ENCODE measurements around the gene SYT17. TPM values are rescaled to one million over a fixed set of nuclear protein-coding genes. Genes with fewer than 3 reads are reported as not detected.

Gene SYT17
- polyA plus RNA-seq, 3 donors = 1.7 to 11.6 (median 2.1) TPM

GRCh38 chr16:19282101-19282500 is 114.1 kb downstream of the SYT17 start:
- 54 to 83% (median 74%) methylated on average over 3 of the region's 3 CpGs for WGBS, 3 donors
- no peak overlapping the region for H3K27ac ChIP-seq (ENCODE audit: low read depth, low read length)

- no peak overlapping the region for H3K27ac ChIP-seq (ENCODE audit: low read depth, low read length)
- WGBS, 3 donors = 76 to 92% (median 87%) methylated on average over 2 of the region's 2 CpGs
These were observed 115.6 kb downstream of the SYT17 start for GRCh38 chr16:19283637-19284036.

- WGBS, 3 donors = 17 to 65% (median 56%) methylated on average over 1 of the region's 1 CpG
- H3K27ac ChIP-seq (ENCODE audit: low read depth, low read length) = no peak overlapping the region
These were observed 116.2 kb downstream of the SYT17 start for GRCh38 chr16:19284207-19284606.

- no peak within 1 kb of the TSS for H3K27ac ChIP-seq (ENCODE audit: low read depth, low read length)
- 70 to 80% (median 78%) methylated on average over 2 of the region's 2 CpGs for WGBS, 3 donors
These were observed 117.4 kb downstream of the SYT17 start, which contains the start of gene CLEC19A for GRCh38 chr16:19285431-19285830. Gene CLEC19A, plus strand, starts transcription at chr16:19285731. Its CDS starts 121 bp downstream, at chr16:19285852.

GRCh38 chr16:19286827-19287226 is 118.8 kb downstream of the SYT17 start:
- no peak overlapping the region for H3K27ac ChIP-seq (ENCODE audit: low read depth, low read length)
- 83 to 85% (median 84%) methylated on average over 2 of the region's 2 CpGs for WGBS, 3 donors

- no peak overlapping the region for H3K27ac ChIP-seq (ENCODE audit: low read depth, low read length)
- 78 to 84% (median 83%) methylated on average over 4 of the region's 4 CpGs for WGBS, 3 donors
These were observed 119.2 kb downstream of the SYT17 start for GRCh38 chr16:19287241-19287640.

- H3K27ac ChIP-seq (ENCODE audit: low read depth, low read length) = no peak overlapping the region
- WGBS, 3 donors = 75 to 90% (median 79%) methylated on average over 7 of the region's 7 CpGs
These were observed 121.1 kb downstream of the SYT17 start for GRCh38 chr16:19288872-19289799.

GRCh38 chr16:19289811-19290485 is 121.9 kb downstream of the SYT17 start:
- 40 to 55% (median 53%) methylated on average over 7 of the region's 7 CpGs for WGBS, 3 donors
- H3K27ac ChIP-seq (ENCODE audit: low read depth, low read length) = no peak overlapping the region

- H3K27ac ChIP-seq (ENCODE audit: low read depth, low read length) = no peak overlapping the region
- 76 to 90% (median 84%) methylated on average over 2 of the region's 2 CpGs for WGBS, 3 donors
These were observed 122.8 kb downstream of the SYT17 start for GRCh38 chr16:19290860-19291259.

GRCh38 chr16:19291475-19291874 is 123.4 kb downstream of the SYT17 start:
- WGBS, 3 donors = 21 to 45% (median 44%) methylated on average over 4 of the region's 4 CpGs

GRCh38 chr16:19292186-19292585 is 124.1 kb downstream of the SYT17 start:
- WGBS, 3 donors = 52 to 72% (median 58%) methylated on average over 5 of the region's 5 CpGs
- no peak overlapping the region for H3K27ac ChIP-seq (ENCODE audit: low read depth, low read length)

More at GRCh38 chr16:19291475-19291874, 123.4 kb downstream of the SYT17 start:
- no peak overlapping the region for H3K27ac ChIP-seq (ENCODE audit: low read depth, low read length)

GRCh38 chr16:19294156-19294649 is 126.2 kb downstream of the SYT17 start:
- no peak overlapping the region for H3K27ac ChIP-seq (ENCODE audit: low read depth, low read length)
- WGBS, 3 donors = 5 to 7% (median 7%) methylated on average over 5 of the region's 5 CpGs

- 39 to 49% (median 41%) methylated on average over 2 of the region's 2 CpGs for WGBS, 3 donors
- no peak overlapping the region for H3K27ac ChIP-seq (ENCODE audit: low read depth, low read length)
These were observed 127.4 kb downstream of the SYT17 start for GRCh38 chr16:19295393-19295792.

GRCh38 chr16:19297454-19297853 is 129.4 kb downstream of the SYT17 start:
- no peak overlapping the region for H3K27ac ChIP-seq (ENCODE audit: low read depth, low read length)
- WGBS, 3 donors = 78 to 91% (median 85%) methylated on average over 1 of the region's 1 CpG

- 27 to 61% (median 44%) methylated on average over 2 of the region's 2 CpGs for WGBS, 3 donors
- H3K27ac ChIP-seq (ENCODE audit: low read depth, low read length) = no peak overlapping the region
These were observed 131.5 kb downstream of the SYT17 start for GRCh38 chr16:19299565-19299964.

GRCh38 chr16:19301931-19302330 is 133.9 kb downstream of the SYT17 start:
- no peak overlapping the region for H3K27ac ChIP-seq (ENCODE audit: low read depth, low read length)
- WGBS, 3 donors = 0 to 30% (median 18%) methylated on average over 1 of the region's 1 CpG

- no peak overlapping the region for H3K27ac ChIP-seq (ENCODE audit: low read depth, low read length)
- 22 to 61% (median 22%) methylated on average over 2 of the region's 2 CpGs for WGBS, 3 donors
These were observed 136.7 kb downstream of the SYT17 start for GRCh38 chr16:19304750-19305149.

- H3K27ac ChIP-seq (ENCODE audit: low read depth, low read length) = no peak overlapping the region
- 80 to 89% (median 83%) methylated on average over 2 of the region's 2 CpGs for WGBS, 3 donors
These were observed 137.4 kb downstream of the SYT17 start for GRCh38 chr16:19305443-19305842.

- H3K27ac ChIP-seq (ENCODE audit: low read depth, low read length) = no peak overlapping the region
- 59 to 69% (median 63%) methylated on average over 8 of the region's 8 CpGs for WGBS, 3 donors
These were observed 139.7 kb downstream of the SYT17 start for GRCh38 chr16:19307587-19308241.
